Amniotic stem cell (primary cell): Measurements from ENCODE around the gene FADS2.

Experiments used
- DNase-seq: peaks from one replicate; lab custom pipeline; 2025; lab: John Stamatoyannopoulos, UW

The FADS2 gene

DNA sequence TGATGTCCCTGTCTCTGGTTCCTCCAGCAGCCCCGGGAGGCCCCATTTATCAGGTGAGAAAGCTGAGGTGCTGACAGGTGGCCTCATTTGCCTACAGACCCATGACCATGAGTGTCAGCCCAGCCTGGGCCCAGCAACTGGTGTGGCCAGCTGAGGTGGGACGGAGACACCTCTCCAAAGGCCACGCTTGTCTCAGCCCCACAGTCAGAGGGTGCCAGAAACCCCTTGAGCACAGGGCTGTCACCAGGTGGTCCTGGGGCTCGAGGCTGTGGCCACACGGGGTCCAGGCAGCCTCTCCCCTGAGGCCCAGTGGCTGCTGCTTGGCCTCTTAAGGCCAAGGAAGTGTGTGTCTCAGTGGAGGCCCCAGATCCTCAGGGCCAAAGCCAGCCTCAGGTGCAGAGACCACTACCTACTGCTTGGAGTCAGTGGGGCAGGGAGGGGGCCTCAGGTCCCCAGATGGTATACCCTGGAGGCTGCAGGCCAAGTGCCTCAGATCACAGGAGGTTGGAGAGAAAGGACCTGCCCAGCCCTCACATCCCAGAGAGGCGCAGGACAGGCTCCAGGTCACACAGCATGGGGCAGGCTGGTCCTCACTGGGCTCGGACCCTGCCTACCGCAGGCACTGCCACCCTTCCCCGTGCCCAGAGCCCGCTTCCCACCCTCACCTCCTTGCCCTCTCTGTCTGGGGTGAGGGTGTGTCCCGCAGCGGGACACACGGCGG is 77.9 kb downstream of the FADS2 start:
- DNase-seq = no peak

DNA sequence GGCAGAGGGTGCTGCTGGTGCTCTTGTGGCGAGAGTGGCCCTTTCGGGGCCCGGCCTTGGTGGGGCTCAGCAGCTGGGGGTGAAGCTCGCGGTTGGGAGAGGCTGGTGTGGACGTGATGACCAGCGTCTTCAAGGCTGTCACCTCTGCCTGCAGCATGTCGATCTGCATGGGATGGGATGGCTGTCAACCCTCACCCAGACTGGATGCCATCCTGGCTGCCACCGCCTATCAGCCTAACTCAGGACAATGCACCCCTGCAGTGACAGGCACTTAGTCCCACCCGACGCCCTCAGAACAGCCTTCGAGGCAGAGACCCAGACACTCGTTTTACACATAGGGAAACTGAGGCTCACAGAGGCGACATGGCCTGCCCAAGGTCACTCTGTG is 78.4 kb downstream of the FADS2 start:
- no peak for DNase-seq

DNA sequence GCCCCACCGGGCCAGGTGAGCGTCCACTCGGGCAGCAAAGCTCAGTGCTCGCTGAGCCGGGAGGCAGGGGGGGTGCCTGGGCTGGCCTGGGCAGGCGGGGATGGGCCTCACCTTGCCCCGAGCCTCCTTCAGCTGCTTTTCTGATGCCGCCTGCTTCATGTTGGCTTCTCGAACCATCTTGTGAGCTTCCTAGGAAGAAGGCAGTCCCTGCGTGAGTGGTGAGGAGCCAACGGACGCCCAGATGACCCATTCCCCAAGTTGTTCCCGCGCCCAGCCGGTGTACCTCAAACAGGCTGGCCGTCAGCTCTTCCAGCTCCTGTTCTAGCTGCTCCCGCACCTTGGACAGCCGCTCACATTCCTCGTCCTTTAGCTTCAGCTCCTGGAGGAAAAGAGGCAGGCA is 79.2 kb downstream of the FADS2 start:
- DNase-seq = no peak

- no peak for DNase-seq
Observed at GRCh38 chr11:61907871-61908729, 80.0 kb downstream of the FADS2 start.

- DNase-seq = no peak
Observed at GRCh38 chr11:61908730-61909316, 80.7 kb downstream of the FADS2 start.

- DNase-seq = no peak
Observed at GRCh38 chr11:61910187-61911127, 82.4 kb downstream of the FADS2 start.

- no peak for DNase-seq
Observed at GRCh38 chr11:61911128-61911700, 83.1 kb downstream of the FADS2 start.

DNA sequence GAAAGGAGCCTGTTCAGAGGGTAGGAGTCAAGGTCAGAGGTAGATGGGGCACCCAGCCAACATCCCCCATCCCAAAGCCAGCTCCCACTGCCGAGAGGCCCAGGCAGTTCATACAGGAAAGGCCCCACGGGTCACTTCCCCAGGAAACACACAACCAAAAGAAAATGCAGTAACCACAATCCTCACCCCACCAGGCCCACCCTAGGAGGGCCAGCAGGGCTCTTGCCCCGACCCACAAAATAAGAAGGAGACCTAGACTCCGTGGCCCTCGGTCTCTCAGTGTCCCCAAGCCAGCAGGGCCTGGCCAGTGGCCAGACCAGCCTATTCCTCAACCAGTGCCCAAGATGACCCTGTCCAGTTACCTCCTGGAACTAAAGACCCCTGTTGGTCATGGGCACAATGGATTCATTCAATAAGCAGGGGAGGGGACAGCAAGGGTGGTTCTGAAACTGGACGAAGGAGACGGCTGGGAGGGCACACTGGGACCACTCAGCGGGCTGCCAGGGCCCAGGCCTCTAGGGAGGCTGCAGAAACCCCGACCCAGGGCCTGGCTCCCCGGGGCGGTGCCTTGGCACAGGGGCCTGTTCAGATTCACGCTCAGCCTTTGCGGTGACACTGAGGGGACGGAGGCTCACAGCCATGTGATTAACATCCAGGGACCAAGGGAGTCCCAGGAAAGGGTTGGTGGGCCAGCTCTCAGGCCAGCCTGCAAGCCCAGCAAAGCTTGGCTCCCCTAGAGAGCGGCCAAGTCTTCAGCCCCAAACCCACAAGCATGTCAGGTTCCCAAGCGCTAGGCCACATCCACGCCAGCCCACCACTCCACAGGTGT is 83.8 kb downstream of the FADS2 start:
- DNase-seq = no peak

GRCh38 chr11:61912530-61912898 is 84.4 kb downstream of the FADS2 start:
- DNase-seq = no peak

DNA sequence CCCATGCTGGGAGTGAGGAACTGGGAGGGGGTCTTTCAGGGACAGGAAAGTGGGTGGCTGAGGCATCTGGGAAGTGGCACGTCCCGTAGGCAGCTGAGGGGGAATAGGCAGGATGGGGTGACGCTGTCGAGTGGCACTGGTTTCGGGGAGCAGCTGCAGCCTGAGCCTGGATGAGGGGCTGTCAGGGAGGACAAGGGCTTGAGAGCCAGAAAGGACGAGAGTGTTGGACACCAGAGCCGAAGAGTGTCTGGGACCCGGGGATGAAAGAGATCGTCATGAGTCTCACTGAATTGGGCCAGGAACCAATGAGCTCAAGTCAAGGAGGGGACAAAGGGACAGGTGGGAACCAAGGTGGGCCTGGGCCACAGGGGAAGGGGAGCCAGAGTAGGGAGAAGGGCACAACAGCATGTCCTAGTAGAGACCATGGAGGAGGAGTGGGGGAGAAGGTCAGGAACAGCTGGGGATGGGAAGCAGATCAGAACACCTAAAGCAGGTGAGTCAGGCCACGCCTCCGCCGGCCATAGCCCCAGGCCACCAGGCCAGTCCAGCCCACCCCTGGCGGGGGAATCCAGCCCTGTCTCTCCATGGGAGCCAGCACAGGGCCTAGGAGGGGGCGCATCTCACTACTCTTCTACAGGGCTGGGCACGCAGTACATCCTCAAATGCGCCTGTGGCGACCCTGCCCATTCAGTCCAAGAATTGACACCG is 85.0 kb downstream of the FADS2 start:
- DNase-seq = no peak

- no peak for DNase-seq
Observed at GRCh38 chr11:61913699-61914395, 85.7 kb downstream of the FADS2 start.

- DNase-seq = no peak
Observed at GRCh38 chr11:61914471-61915171, 86.5 kb downstream of the FADS2 start.

- no peak for DNase-seq
Observed at GRCh38 chr11:61916737-61917333, 88.7 kb downstream of the FADS2 start.
